ENCODE data around the gene UBE3C.
A peak's percentile ranks its signal among the peaks of the same experiment; 100 is the strongest.
"Not testable (repeated sequence)": the region's sequence is repeated elsewhere in the genome, so short reads cannot be mapped to it uniquely, and the experiment has no call there.

The UBE3C gene

DNA sequence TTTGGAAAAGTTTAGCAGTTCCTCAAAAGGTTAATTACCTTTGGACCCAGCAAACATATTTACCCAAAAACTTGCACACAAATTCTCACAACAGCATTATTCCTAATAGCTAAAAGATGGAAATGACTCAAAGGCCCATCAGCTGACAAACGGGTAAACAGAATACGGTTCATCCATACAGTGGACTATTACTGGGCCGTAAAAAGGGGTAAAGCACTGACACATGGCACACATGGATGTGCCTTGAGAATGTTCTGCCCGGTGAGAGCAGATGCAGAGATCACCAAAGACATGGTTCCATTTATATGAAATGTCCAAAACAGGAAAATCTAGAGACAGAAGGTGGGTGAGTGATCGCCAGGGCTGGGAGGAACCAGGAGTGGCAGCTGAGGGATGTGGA lies 102.9 kb downstream of the UBE3C start:
- DNase-seq: no peak

DNA sequence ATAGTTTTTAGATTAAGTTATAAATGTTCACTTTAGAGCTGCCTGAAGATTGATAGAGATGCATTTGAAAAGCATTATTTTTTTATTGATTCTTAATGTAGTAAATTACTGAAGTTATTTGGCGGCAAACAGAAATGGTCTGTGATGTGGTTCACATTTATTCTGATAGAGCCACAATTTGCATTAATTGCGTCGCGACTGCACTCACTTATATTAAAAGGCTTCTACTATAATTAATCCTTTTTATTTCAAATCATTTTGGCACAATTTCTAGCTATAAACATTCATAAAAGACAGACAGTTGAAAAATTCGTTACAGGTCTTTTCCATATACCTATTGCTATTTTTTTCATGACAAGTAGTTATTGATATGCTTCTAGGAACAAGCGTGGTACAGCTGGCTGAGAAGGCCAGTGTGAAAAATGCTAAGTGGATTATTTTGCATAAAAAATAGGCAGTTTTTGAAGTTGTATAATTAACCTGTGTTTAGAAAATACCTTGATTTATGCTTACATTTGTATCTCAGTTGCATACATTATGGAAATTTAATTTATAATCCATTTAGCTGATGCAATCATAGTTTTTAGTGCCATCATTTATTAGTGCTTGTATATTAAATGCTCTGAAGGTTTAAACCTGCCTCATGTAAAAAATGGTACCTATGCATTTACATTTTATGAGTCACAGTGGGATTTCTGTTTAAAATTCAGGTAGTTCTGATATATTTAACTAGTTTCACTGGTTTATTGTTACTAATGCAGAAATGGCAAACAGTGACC lies 106.0 kb downstream of the UBE3C start:
- DNase-seq: no peak

DNA sequence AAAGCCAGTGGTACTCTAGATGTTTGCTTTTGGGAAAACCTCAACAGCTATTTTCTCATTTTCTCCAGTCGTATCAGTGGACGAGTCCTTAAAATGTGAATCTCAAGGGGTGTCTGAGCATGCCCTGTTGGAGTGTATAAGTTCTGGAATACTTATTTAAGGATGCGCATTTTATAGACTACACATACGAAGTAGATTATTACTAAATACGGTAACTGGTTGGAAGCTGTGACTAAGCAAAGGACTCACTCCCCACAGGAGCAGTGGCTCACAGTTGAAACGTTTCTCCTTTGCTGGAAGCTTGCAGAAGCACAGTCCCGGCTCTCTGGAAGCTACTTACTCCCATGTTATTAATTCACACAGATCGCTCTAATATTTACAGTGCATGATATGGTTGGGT lies 107.3 kb downstream of the UBE3C start:
- no peak for DNase-seq

DNA sequence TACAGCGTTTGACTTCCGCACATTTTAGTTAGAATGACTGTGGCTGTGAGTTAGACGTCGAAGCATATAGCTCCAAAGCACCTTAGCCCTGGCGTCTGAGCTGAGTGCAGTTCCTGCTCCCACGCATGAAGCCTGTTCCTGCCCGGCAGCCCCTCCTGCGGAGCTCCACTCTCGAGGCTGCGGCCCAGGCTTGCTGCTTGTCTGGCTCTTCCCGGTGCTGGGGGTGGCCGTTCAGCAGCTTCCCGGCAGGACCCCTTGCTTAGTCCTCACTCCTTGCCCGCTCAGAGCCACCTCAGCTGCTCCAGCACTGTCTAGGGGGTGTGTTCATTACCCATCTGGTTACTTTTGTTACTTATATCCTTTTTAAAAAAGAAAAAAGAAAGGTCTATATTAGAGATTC lies 109.9 kb downstream of the UBE3C start:
- no peak for DNase-seq

GRCh38 chr7:157250605-157251228 lies 112.0 kb downstream of the UBE3C start:
- peak; percentile 14 for DNase-seq

GRCh38 chr7:157251817-157252216 lies 113.1 kb downstream of the UBE3C start:
- DNase-seq: not testable (repeated sequence)

GRCh38 chr7:157253850-157254249 lies 115.1 kb downstream of the UBE3C start:
- peak; percentile 94 for DNase-seq

DNA sequence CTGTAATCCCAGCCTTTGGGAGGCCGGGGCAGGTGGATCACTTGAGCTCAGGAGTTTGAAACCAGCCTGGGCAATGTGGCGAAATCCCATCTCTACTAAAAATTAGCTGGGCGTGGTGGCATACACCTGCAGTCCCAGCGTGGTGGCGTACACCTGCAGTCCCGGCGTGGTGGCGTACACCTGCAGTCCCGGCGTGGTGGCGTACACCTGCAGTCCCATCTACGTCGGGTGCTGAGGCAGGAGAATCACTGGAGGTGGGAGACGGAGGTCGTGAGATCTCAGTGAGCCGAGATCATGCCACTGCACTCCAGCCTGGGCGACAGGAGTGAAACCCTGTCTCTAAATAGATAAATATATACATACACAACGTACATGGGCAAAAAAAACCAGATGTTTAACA lies 116.1 kb downstream of the UBE3C start:
- DNase-seq: not testable (repeated sequence)

GRCh38 chr7:157255201-157255606 lies 116.5 kb downstream of the UBE3C start:
- DNase-seq: no peak

- no peak for DNase-seq
Measured at GRCh38 chr7:157263156-157263555, 124.4 kb downstream of the UBE3C start.

DNA sequence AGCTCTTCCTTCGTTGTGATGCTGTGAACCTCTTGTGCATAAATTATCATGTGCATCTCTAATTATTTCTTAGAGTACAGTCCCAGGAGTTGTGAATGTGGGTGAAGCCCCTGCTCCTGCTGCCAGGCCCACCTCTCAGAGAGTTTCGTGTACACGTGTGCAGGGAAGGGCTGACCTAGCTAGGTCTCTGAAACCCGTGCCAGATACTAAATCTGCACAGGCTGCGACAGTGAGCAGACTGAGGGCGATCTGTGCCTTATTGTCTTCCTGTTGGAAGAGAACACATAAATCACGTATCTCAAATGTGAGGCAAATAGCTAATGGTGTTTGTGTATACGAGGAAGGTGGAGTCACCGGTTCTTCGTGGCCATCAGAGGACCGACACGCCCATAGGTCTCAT lies 126.3 kb downstream of the UBE3C start:
- DNase-seq: no peak

GRCh38 chr7:157266272-157266671 lies 127.5 kb downstream of the UBE3C start:
- DNase-seq: no peak

GRCh38 chr7:157267516-157267915 lies 128.8 kb downstream of the UBE3C start:
- no peak for DNase-seq

DNA sequence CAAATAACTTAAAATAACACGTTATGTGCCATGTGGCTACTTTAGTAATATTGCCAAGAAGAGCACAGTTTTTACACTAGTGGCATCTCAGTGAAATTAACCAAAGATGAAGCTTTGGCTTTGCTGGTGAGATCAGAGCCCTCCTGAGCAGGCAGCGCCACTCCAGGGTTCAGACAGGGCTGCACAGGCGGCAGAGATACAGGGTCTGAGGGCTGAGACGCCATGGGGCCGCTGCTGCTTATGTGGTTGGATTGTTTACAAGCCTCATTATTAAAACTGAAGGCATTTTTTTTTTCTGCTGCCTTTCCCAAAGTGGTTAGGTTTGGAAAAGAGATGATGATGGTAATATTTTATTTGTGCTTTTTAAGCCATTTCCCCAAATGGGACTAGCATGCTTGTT lies 129.2 kb downstream of the UBE3C start:
- no peak for DNase-seq

GRCh38 chr7:157268540-157268939 lies 129.8 kb downstream of the UBE3C start:
- DNase-seq: no peak

DNA sequence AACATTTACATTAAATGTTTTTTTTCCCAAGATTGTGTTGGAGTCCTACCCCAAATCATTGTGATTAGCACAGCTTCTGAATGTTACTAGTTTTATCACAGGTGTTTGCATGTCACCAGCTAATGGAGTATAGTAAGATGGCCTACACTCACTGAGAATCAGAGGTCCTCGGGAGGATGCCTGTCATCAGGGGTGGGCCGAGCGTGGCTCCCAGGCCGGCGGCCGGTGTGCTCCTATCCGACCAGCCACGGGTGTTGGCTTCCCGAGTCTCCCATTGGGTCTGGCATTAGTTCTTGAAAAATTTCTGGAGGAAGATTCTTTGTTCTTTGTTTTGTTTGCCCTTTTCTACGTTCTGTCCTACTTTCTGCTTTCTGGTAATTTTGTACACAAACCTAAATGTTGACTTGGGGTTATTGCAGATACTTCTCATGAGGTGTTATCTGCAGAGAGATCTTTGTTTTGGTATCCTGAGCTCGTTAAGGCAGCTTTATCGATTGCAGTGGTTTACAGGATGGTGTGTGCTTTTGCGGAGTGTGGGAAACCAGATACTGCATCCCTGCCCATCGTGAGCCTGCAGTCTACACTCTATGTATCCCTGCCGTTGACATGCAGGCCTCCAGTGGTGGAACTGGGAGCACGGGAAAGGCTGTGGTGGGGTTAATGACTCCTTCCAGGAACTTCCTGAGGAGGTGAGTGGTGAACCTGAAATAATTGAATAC lies 130.8 kb downstream of the UBE3C start:
- DNase-seq: no peak

DNA sequence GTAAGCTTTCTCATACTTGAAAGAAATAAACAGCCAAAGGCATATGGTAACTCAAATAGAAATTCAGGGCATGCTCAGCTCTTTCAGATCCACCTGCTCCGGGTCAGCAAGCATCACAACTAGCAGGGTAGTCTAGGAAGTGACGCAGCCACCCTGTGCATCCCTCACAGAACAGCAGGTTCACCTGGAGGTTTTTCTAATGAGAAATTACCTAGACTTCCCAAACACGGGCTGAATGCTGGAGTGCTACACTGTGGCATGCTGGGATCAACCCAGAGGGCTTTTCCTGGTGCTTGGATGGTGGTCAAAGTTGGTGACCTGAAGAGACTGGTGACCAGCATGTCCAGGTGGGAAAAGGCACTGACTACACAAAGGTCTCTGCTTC lies 131.3 kb downstream of the UBE3C start:
- DNase-seq: no peak

DNA sequence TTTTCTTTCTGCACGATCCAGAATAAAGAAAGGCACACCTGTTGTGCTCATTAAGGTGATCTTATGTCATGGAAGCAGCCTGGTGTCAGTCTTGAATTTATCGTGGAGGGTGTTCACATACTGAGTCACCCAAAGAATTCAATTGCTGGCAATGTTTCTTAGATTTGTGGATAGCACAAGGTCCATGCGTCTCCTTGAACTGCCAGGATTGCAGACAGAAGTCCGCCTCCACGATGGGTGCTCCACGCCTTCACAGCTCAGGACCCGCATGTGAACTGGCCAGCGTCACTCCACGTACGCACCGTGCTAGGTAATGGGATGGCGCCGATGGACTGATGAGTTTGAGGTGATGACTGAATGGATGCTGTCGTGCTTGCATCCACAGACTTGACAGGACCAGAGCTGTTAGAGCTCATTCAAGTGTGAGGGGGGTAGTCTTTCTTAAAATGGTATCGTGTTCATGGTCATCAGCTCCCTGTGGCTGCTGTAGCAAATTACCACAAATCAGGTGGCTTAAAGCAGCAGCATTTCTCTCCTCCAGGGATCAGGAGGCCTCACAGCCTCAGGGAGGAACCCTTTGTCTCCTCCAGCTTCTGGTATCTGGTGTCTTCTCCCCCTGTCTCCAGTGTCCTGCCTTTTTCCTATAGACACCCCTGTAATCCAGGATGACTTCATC lies 132.7 kb downstream of the UBE3C start:
- no peak for DNase-seq

GRCh38 chr7:157271991-157272324 lies 133.2 kb downstream of the UBE3C start:
- peak; percentile 72 for DNase-seq

DNA sequence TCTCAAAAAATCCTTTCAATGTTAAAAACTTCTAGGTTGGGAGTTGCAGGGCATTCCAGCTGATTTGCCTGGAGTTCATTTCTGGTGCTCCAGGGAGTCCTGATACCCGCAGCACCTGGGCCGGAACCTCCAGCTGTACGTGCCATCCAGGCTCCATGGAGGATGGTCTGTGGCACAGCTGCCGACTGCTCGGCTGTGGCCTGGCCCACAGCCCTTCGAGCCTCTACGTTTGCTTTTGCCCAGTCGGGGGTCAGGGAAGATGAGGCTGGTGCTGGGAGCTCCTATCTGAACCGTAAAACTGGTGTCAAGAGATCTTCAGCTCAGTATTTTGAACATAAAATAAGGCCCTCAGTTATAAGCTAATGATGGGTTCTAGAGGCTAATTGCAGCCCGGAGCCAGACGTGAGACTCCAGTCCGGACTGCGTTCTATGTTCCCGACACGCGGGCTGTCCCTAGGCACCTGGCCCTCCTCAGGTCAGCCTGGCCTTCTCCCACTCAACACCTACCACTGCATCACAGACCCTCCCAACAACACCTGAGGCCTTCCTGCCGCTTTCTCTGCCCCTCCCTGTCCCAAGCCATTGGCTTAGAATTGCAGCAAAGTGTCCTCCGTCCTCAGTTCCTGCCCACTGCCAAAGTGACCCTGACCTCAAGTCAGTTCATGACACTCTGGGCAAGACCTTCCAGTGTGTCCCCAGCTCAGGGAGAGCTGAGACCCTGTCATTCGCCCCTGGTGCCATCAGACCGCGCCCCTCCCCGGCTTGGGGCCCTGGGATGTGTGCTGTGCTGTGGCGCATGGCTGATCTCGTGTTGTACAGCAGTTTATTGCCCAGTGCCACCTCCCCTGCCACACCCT lies 133.9 kb downstream of the UBE3C start:
- DNase-seq: peak; percentile 5

DNA sequence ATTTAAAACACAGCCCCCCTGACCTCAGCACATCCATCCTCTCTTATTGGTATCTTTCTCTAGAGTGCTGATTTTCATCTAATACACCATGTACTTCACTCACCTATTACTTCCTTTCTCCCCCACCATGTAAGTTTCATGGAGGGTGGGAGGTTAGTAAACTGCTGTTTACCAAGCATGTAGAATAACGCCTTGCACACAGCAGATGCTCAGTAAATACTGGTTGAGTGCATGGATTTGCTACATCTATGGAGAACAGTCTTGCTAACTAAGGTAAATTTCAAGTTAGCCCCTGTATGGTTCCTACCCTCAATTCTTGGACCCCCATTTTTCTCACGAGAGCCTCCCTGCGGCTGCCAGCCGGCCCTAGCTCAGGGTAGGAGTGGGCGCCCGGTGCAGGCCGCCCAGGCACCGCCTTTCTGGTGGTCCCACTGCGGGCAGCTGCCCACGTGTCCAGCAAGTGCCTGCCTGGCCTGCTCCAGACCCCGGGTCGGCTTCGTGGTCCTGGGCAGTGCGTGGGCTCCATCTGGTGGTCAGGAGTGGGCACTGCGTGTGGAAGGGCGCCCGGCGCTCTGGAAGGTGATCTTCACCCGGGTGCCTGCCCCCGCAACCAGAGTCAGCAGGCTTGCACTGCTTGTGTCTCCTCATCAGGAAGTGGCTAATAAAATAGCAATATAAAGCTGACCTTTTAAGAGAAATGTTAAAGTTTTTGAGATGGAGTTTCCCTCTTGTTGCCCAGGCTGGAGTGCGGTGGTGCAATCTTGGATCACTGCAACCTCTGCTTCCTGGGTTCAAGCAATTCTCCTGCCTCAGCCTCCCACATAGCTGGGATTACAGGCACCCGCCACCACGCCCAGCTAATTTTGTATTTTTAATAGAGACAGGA lies 134.7 kb downstream of the UBE3C start:
- peak; percentile 55 for DNase-seq

Measured in NCI-H2029 (cell line).